ENCODE results near the gene CDC34. TPM values are rescaled to one million over a fixed set of nuclear protein-coding genes. Genes with fewer than 3 reads are reported as not detected.

Gene CDC34
- polyA plus RNA-seq, 2 of the 4 experiments (the other 2 are of a cell fraction), result 37.4 to 62.6 TPM

DNA sequence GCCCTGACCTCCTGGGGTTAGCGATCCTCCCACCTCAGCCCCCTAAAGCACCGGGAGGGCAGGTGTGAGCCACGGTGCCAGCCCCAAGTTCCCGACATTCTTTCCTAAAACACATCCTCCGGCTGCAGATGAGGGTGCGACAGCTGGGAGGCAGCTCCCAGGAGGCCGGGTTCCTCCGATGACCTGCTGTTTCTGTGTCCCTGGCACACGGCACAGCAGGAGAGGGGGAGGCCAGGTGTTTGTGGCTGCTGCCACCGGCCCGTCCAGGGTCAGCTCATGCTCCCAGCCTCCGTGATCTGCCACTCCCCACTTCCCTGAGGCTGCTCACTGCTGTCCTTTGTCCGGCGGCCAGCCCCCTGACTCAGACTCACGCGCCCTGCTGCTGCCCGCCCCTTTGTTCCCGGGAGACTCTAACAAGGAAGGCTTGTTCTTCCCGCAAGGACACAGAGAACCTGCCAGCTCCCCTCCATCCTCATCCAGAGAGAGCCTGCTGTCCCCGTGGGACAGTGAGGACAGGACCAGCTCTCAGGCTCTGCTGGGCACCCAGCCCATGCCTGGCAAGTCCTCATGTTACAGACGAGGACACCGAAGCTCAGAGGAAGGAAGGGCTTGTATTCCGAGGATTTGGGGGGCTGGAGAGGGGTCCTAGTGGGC, 45.9 kb upstream of the CDC34 start:
- ChIA-PET CTCF (no interaction called here), POLR2A (no interaction called here)
- Histone ChIP-seq H3K9me3 (no peaks in the 10 kb centered on the region), H3K4me2 (no peak overlapping the region), H3K27ac (no peak overlapping the region), H3K4me3 (no peak overlapping the region), H3K4me1 (no peaks in the 10 kb centered on the region; the same call in 2 of the 3 replicates)
- FAIRE-seq, result no peak
- no peak for ATAC-seq
- TF ChIP-seq HOXB13 (CRISPR knock-in tag; IDR thresholded peaks at IDR 0.05; ENCODE audit: low read depth) (no peak), BHLHE40 (IDR thresholded peaks at IDR 0.05; ENCODE audit: low read depth, low read length) (no peak), CBX2 (IDR thresholded peaks at IDR 0.05; ENCODE audit: borderline replicate concordance, low read depth) (no peak), POLR2A (IDR thresholded peaks at IDR 0.05; ENCODE audit: low read length) (no peak), MAZ (IDR thresholded peaks at IDR 0.05; ENCODE audit: borderline replicate concordance, low read depth, low read length) (no peak), MAFK (IDR thresholded peaks at IDR 0.05; ENCODE audit: partially characterized antibody) (no peak), ZSCAN20 (CRISPR knock-in tag; IDR thresholded peaks at IDR 0.05) (no peak), NPAS2 (CRISPR knock-in tag; IDR thresholded peaks at IDR 0.05; ENCODE audit: borderline replicate concordance) (no peak)
- no peak for DNase-seq (ENCODE audit: low read depth in 1 of 2, low spot score in 1 of 2)
- 50% methylated on average over 11 of the region's 23 CpGs for WGBS (ENCODE audit: missing lambda C conversion rate)

DNA sequence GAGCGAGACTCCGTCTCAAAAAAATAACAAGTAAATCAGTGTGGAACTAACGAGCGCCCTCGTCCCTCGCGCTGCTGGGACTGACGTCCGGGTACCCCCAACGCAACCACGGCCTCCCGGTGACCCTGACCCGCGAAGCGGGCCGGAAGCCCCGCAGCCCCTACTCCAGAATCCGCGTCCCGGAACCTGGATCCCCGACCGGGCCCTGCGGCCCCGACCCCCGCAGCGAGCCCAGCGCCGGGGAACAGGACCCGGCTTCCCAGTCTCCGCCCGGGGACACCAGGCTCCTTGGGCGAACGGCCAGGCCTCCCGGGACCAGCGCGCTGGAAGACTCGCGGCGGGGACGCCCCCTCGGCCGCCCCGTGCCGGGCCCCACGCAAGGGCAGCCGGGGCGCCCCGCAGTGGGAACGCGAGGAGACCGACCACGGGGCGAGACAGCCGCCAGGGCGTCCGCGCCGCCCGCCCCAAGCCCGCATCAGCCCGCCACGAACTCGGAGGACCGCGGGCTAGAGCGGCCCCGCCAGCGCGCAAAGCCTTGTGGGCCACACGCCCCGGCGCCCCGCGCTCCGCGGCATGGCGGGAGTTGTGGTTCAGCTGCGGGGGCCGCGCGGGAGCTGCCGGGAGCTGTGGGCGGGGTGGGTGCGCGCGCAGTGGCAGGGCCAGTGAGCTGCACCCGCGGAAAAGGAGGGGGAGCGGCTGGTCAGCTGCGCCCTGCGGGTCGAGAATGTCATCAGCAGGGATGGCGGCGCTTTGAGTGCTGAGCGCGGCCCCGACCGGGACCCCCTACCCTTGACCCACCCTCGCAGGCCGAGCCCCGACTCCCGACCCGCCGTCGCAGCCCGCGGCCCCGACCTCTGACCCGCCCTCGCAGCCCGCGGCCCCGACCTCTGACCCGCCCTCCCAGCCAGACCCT, 42.8 kb upstream of the CDC34 start:
- FAIRE-seq (no peak), DNase-seq (ENCODE audit: low read depth in 1 of 2, low spot score in 1 of 2) (peak; percentile 83 to 93), ATAC-seq (peak; percentile 89 to 94)
- POLR2A ChIA-PET, result interaction anchor here (0.7 to 1.0 kb wide), 3 partner anchors 18 to 42 kb away, joined by 3 to 9 read pairs (median 3); no protein-coding TSS in a partner anchor
- no peaks in the 10 kb centered on the region for H3K9me3 ChIP-seq
- H3K4me3 ChIP-seq, result peak overlapping the region; percentile 99
- WGBS (ENCODE audit: missing lambda C conversion rate), result 1% methylated on average over 13 of the region's 114 CpGs
- peak overlapping the region; percentile 100 for H3K27ac ChIP-seq
- peak overlapping the region; percentile 89 for H3K4me2 ChIP-seq
- CTCF ChIA-PET, result no interaction called here
- H3K4me1 ChIP-seq, result no peaks in the 10 kb centered on the region; the same call in 2 of the 3 replicates
- no peak for TF ChIP-seq BHLHE40 (IDR thresholded peaks at IDR 0.05; ENCODE audit: low read depth, low read length)
- TF ChIP-seq, protein P1, sequence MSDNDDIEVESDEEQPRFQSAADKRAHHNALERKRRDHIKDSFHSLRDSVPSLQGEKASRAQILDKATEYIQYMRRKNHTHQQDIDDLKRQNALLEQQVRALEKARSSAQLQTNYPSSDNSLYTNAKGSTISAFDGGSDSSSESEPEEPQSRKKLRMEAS (IDR thresholded peaks at IDR 0.05), result peak; percentile 34; the same call in 1 of the 2 replicates
- TF ChIP-seq, protein P2, sequence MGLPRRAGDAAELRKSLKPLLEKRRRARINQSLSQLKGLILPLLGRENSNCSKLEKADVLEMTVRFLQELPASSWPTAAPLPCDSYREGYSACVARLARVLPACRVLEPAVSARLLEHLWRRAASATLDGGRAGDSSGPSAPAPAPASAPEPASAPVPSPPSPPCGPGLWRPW (IDR thresholded peaks at IDR 0.05), result no peak
- TF ChIP-seq MAZ (IDR thresholded peaks at IDR 0.05; ENCODE audit: borderline replicate concordance, low read depth, low read length), result no peak
- no peak for TF ChIP-seq RARB (CRISPR knock-in tag; IDR thresholded peaks at IDR 0.05)
- TF ChIP-seq HOXB13 (CRISPR knock-in tag; IDR thresholded peaks at IDR 0.05; ENCODE audit: low read depth), result no peak
- no peak for TF ChIP-seq ZNF302 (CRISPR knock-in tag; IDR thresholded peaks at IDR 0.05)
- no peak for TF ChIP-seq NPAS2 (CRISPR knock-in tag; IDR thresholded peaks at IDR 0.05; ENCODE audit: borderline replicate concordance)
- TF ChIP-seq EP300 (IDR thresholded peaks at IDR 0.05), result no peak
- peak; percentile 49 for TF ChIP-seq POLR2A (IDR thresholded peaks at IDR 0.05; ENCODE audit: low read length)
- TF ChIP-seq CHD4 (IDR thresholded peaks at IDR 0.05; ENCODE audit: borderline replicate concordance), result no peak
- TF ChIP-seq HOXB5 (CRISPR knock-in tag; IDR thresholded peaks at IDR 0.05), result no peak
- TF ChIP-seq, protein P3, sequence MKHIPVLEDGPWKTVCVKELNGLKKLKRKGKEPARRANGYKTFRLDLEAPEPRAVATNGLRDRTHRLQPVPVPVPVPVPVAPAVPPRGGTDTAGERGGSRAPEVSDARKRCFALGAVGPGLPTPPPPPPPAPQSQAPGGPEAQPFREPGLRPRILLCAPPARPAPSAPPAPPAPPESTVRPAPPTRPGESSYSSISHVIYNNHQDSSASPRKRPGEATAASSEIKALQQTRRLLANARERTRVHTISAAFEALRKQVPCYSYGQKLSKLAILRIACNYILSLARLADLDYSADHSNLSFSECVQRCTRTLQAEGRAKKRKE (CRISPR knock-in tag; IDR thresholded peaks at IDR 0.05; ENCODE audit: low read depth), result 0 out of 2 replicates have a peak, but pooled peaks have one; percentile 41
- no peak for TF ChIP-seq RAD21 (conservative IDR thresholded peaks at IDR 0.05 in 1 of 2, IDR thresholded peaks at IDR 0.05 in 1 of 2)
- no peak for TF ChIP-seq ZSCAN20 (CRISPR knock-in tag; IDR thresholded peaks at IDR 0.05)
- TF ChIP-seq, protein P4, sequence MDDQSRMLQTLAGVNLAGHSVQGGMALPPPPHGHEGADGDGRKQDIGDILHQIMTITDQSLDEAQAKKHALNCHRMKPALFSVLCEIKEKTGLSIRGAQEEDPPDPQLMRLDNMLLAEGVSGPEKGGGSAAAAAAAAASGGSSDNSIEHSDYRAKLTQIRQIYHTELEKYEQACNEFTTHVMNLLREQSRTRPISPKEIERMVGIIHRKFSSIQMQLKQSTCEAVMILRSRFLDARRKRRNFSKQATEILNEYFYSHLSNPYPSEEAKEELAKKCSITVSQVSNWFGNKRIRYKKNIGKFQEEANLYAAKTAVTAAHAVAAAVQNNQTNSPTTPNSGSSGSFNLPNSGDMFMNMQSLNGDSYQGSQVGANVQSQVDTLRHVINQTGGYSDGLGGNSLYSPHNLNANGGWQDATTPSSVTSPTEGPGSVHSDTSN (IDR thresholded peaks at IDR 0.05), result no peak
- TF ChIP-seq, protein P5, sequence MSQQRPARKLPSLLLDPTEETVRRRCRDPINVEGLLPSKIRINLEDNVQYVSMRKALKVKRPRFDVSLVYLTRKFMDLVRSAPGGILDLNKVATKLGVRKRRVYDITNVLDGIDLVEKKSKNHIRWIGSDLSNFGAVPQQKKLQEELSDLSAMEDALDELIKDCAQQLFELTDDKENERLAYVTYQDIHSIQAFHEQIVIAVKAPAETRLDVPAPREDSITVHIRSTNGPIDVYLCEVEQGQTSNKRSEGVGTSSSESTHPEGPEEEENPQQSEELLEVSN (IDR thresholded peaks at IDR 0.05; ENCODE audit: borderline replicate concordance, low read depth), result peak; percentile 54; the same call in 1 of the 2 replicates
- TF ChIP-seq HOXA7 (CRISPR knock-in tag; IDR thresholded peaks at IDR 0.05), result no peak
- TF ChIP-seq KDM1A (IDR thresholded peaks at IDR 0.05; ENCODE audit: low read depth), result no peak
- TF ChIP-seq ZFP36 (IDR thresholded peaks at IDR 0.05; ENCODE audit: borderline replicate concordance, partially characterized antibody), result no peak
- TF ChIP-seq TP53 (CRISPR knock-in tag; IDR thresholded peaks at IDR 0.05), result no peak
- TF ChIP-seq MYC (IDR thresholded peaks at IDR 0.05; ENCODE audit: borderline replicate concordance, low read length), result no peak
- TF ChIP-seq JUN (IDR thresholded peaks at IDR 0.05), result peak; percentile 75 to 79; a peak in 4 of 5 replicates
- TF ChIP-seq ZC3H11A (IDR thresholded peaks at IDR 0.05), result no peak
- TF ChIP-seq GATA3 (IDR thresholded peaks at IDR 0.05; ENCODE audit: borderline replicate concordance), result no peak
- TF ChIP-seq HDAC2 (IDR thresholded peaks at IDR 0.05), result no peak
- TF ChIP-seq, protein P6, sequence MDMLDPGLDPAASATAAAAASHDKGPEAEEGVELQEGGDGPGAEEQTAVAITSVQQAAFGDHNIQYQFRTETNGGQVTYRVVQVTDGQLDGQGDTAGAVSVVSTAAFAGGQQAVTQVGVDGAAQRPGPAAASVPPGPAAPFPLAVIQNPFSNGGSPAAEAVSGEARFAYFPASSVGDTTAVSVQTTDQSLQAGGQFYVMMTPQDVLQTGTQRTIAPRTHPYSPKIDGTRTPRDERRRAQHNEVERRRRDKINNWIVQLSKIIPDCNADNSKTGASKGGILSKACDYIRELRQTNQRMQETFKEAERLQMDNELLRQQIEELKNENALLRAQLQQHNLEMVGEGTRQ (IDR thresholded peaks at IDR 0.05), result no peak
- no peak for TF ChIP-seq TFCP2L1 (CRISPR knock-in tag; IDR thresholded peaks at IDR 0.05)
- TF ChIP-seq RCOR1 (IDR thresholded peaks at IDR 0.05; ENCODE audit: low read depth, low read length), result no peak
- TF ChIP-seq PHF8 (IDR thresholded peaks at IDR 0.05; ENCODE audit: borderline replicate concordance, low read depth), result peak; percentile 74; the same call in 1 of the 2 replicates
